ENCODE data around the gene DST.
"Not testable (repeated sequence)": the region's sequence is repeated elsewhere in the genome, so short reads cannot be mapped to it uniquely, and the experiment has no call there.

The DST gene

DNA sequence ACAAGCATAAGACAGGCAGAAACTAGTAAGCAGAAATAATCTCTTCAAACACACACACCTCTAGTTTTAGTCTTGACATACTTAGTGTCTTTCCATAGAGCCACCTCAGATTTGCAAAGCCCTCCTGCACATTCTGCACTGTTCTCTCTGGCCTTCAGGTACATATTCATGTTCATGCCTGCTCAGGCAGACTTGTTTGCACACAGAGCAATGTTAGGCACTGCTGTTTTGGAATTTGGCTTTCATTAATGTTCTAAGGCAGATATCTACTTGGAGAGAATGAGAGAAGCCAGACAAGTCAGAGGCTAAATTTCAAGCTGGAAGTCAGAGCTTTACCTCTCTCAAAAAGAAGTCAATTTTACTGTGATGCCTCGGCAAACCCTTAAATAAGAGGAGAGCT is 21.3 kb upstream of the DST start:
- H3K4me1 ChIP-seq (ENCODE audit: control insufficient read depth in 2 of 2, insufficient read depth in 1 of 2, low read depth in 1 of 2, low read length in 2 of 2) = peaks cover 7 to 15% of the 10 kb centered on the region in 2 donors
- no peak overlapping the region for H2BK15ac ChIP-seq (ENCODE audit: low read length)
- no peaks in the 10 kb centered on the region for H3K36me3 ChIP-seq (replicated peaks in 1 of 2; ENCODE audit: control insufficient read depth in 2 of 2, insufficient read depth in 2 of 2, low read length in 2 of 2)
- H4K8ac ChIP-seq (ENCODE audit: low read depth, low read length) = no peak overlapping the region
- H3K27me3 ChIP-seq (ENCODE audit: control insufficient read depth in 3 of 3, insufficient read depth in 3 of 3, low read depth in 1 of 3, low read length in 3 of 3) = no peaks in the 10 kb centered on the region
- H3K4me2 ChIP-seq (ENCODE audit: insufficient read depth, low read length, poor library complexity, severe bottlenecking) = no peak overlapping the region
- H3K18ac ChIP-seq (ENCODE audit: low read length) = no peak overlapping the region
- H2BK120ac ChIP-seq (ENCODE audit: low read depth, low read length) = no peak overlapping the region
- no peak overlapping the region for H3K23ac ChIP-seq (ENCODE audit: low read depth, low read length, poor library complexity)
- DNase-seq (ENCODE audit: low spot score) = no peak
- no CpG with 5 or more reads among the region's 1 CpG for WGBS, 2 donors (ENCODE audit: extremely low coverage in 2 of 2, insufficient read length in 2 of 2, insufficient replicate concordance in 1 of 2)
- H2BK5ac ChIP-seq (ENCODE audit: low read length) = no peak overlapping the region
- H3K9ac ChIP-seq (ENCODE audit: low read depth, low read length, poor library complexity) = no peak overlapping the region
- no peak overlapping the region for H2BK12ac ChIP-seq (ENCODE audit: low read length)
- no peak overlapping the region for H2AFZ ChIP-seq (ENCODE audit: low read length)
- H4K91ac ChIP-seq (ENCODE audit: low read depth, low read length, poor library complexity) = no peak overlapping the region
- no peak overlapping the region for H3K27ac ChIP-seq (replicated peaks; ENCODE audit: low read length)
- H3K4me3 ChIP-seq (ENCODE audit: low read length in 2 of 2) = no peak overlapping the region
- no peak overlapping the region for H2AK5ac ChIP-seq (ENCODE audit: low read depth, low read length)
- no peak overlapping the region for H3K14ac ChIP-seq (ENCODE audit: low read length)
- no peaks in the 10 kb centered on the region for H3K9me3 ChIP-seq (replicated peaks in 1 of 2; ENCODE audit: control insufficient read depth in 2 of 2, insufficient read depth in 1 of 2, low read depth in 1 of 2, low read length in 2 of 2)
- H3K79me1 ChIP-seq (ENCODE audit: low read depth, low read length) = no peaks in the 10 kb centered on the region
- no peak overlapping the region for H3K4ac ChIP-seq (ENCODE audit: low read length)

DNA sequence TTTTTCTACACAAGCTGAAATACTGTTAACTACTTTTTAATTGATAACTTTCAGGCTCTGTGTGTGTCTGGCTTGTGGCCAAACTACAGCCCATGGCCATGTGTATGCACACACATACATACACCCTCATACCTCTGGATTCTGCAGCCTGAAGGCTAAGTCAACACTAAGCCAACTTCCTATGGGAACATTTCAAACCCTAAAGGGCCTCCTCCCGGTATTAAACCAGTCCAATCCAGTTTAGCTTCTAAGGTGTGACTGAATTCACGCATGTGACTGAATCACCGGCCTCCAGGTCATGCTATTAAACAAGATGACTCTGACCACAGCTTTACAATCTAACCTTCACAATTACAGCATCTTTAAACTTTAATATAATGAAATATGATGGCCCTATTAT is 20.7 kb upstream of the DST start:
- Histone ChIP-seq H3K27me3 (ENCODE audit: control insufficient read depth in 3 of 3, insufficient read depth in 3 of 3, low read depth in 1 of 3, low read length in 3 of 3) (no peaks in the 10 kb centered on the region), H3K27ac (replicated peaks; ENCODE audit: low read length) (no peak overlapping the region), H2BK15ac (ENCODE audit: low read length) (no peak overlapping the region), H3K23ac (ENCODE audit: low read depth, low read length, poor library complexity) (no peak overlapping the region), H3K4me2 (ENCODE audit: insufficient read depth, low read length, poor library complexity, severe bottlenecking) (no peak overlapping the region), H3K9me3 (replicated peaks in 1 of 2; ENCODE audit: control insufficient read depth in 2 of 2, insufficient read depth in 1 of 2, low read depth in 1 of 2, low read length in 2 of 2) (no peaks in the 10 kb centered on the region), H2BK12ac (ENCODE audit: low read length) (no peak overlapping the region), H4K8ac (ENCODE audit: low read depth, low read length) (no peak overlapping the region), H3K4ac (ENCODE audit: low read length) (no peak overlapping the region), H2BK120ac (ENCODE audit: low read depth, low read length) (no peak overlapping the region), H2AFZ (ENCODE audit: low read length) (no peak overlapping the region), H3K9ac (ENCODE audit: low read depth, low read length, poor library complexity) (no peak overlapping the region), H3K18ac (ENCODE audit: low read length) (no peak overlapping the region), H3K4me3 (ENCODE audit: low read length in 2 of 2) (no peak overlapping the region), H2BK5ac (ENCODE audit: low read length) (no peak overlapping the region), H2AK5ac (ENCODE audit: low read depth, low read length) (no peak overlapping the region), H3K4me1 (ENCODE audit: control insufficient read depth in 2 of 2, insufficient read depth in 1 of 2, low read depth in 1 of 2, low read length in 2 of 2) (peaks cover 7 to 15% of the 10 kb centered on the region in 2 donors), H4K91ac (ENCODE audit: low read depth, low read length, poor library complexity) (no peak overlapping the region), H3K36me3 (replicated peaks in 1 of 2; ENCODE audit: control insufficient read depth in 2 of 2, insufficient read depth in 2 of 2, low read length in 2 of 2) (no peaks in the 10 kb centered on the region), H3K14ac (ENCODE audit: low read length) (no peak overlapping the region), H3K79me1 (ENCODE audit: low read depth, low read length) (no peaks in the 10 kb centered on the region)
- WGBS, 2 donors (ENCODE audit: extremely low coverage in 2 of 2, insufficient read length in 2 of 2, insufficient replicate concordance in 1 of 2) = no CpG with 5 or more reads among the region's 3 CpGs
- DNase-seq (ENCODE audit: low spot score) = no peak

DNA sequence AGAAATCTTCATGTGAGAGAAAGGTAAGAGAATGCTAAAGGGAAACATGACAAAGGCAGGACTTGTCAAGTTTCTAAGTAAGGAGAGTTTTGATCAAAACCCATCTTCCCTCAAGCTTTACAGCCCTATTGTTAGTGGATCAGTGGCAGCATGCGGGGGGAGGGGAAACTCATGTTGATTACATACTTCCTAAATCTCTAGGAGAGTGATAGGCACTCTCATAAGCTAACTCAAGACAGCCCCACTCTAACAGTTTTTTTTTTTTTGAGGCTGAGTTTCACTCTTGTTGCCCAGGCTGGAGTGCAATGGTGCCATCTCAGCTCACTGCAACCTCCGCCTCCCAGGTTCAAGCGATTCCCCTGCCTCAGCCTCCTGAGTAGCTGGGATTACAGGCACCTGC is 18.6 kb upstream of the DST start:
- not testable (repeated sequence) for H3K4ac ChIP-seq (ENCODE audit: low read length); H4K91ac ChIP-seq (ENCODE audit: low read depth, low read length, poor library complexity); H2BK15ac ChIP-seq (ENCODE audit: low read length); H3K18ac ChIP-seq (ENCODE audit: low read length); H4K8ac ChIP-seq (ENCODE audit: low read depth, low read length); H3K27ac ChIP-seq (replicated peaks; ENCODE audit: low read length); H2AK5ac ChIP-seq (ENCODE audit: low read depth, low read length); H3K14ac ChIP-seq (ENCODE audit: low read length); H3K36me3 ChIP-seq (replicated peaks in 1 of 2; ENCODE audit: control insufficient read depth in 2 of 2, insufficient read depth in 2 of 2, low read length in 2 of 2); H2BK5ac ChIP-seq (ENCODE audit: low read length); H3K4me2 ChIP-seq (ENCODE audit: insufficient read depth, low read length, poor library complexity, severe bottlenecking); H3K4me3 ChIP-seq (ENCODE audit: low read length in 2 of 2); H3K79me1 ChIP-seq (ENCODE audit: low read depth, low read length); H2BK12ac ChIP-seq (ENCODE audit: low read length); H2BK120ac ChIP-seq (ENCODE audit: low read depth, low read length); H3K9me3 ChIP-seq (replicated peaks in 1 of 2; ENCODE audit: control insufficient read depth in 2 of 2, insufficient read depth in 1 of 2, low read depth in 1 of 2, low read length in 2 of 2); H3K9ac ChIP-seq (ENCODE audit: low read depth, low read length, poor library complexity); H2AFZ ChIP-seq (ENCODE audit: low read length); H3K27me3 ChIP-seq (ENCODE audit: control insufficient read depth in 3 of 3, insufficient read depth in 3 of 3, low read depth in 1 of 3, low read length in 3 of 3); H3K23ac ChIP-seq (ENCODE audit: low read depth, low read length, poor library complexity); DNase-seq (ENCODE audit: low spot score)
- WGBS, 2 donors (ENCODE audit: extremely low coverage in 2 of 2, insufficient read length in 2 of 2, insufficient replicate concordance in 1 of 2) = no CpG with 5 or more reads among the region's 3 CpGs
- peaks cover 7 to 15% of the 10 kb centered on the region in 2 donors for H3K4me1 ChIP-seq (ENCODE audit: control insufficient read depth in 2 of 2, insufficient read depth in 1 of 2, low read depth in 1 of 2, low read length in 2 of 2)

DNA sequence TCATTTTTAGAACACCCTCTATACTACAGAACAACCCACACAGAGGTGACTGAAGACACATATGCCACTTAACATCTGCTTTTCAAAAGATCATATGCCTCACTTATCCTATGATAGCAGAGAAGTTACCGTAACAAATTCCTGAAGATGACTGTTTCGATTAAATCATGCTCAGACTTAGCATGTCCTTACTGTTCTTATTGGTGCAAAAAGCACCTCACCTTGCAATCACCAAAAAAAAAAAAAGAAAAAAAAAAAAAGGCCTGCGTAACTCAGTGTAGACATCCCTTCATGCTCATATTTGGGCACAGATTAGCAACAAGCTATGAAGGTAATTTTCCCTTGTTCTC is 17.7 kb upstream of the DST start:
- no peak overlapping the region for H3K4me3 ChIP-seq (ENCODE audit: low read length in 2 of 2)
- no peak overlapping the region for H2AK5ac ChIP-seq (ENCODE audit: low read depth, low read length)
- WGBS, 2 donors (ENCODE audit: extremely low coverage in 2 of 2, insufficient read length in 2 of 2, insufficient replicate concordance in 1 of 2) = no CpG with 5 or more reads among the region's 3 CpGs
- H3K4me2 ChIP-seq (ENCODE audit: insufficient read depth, low read length, poor library complexity, severe bottlenecking) = no peak overlapping the region
- no peak overlapping the region for H2BK120ac ChIP-seq (ENCODE audit: low read depth, low read length)
- no peaks in the 10 kb centered on the region for H3K36me3 ChIP-seq (replicated peaks in 1 of 2; ENCODE audit: control insufficient read depth in 2 of 2, insufficient read depth in 2 of 2, low read length in 2 of 2)
- no peaks in the 10 kb centered on the region for H3K9me3 ChIP-seq (replicated peaks in 1 of 2; ENCODE audit: control insufficient read depth in 2 of 2, insufficient read depth in 1 of 2, low read depth in 1 of 2, low read length in 2 of 2)
- no peak overlapping the region for H2BK15ac ChIP-seq (ENCODE audit: low read length)
- DNase-seq (ENCODE audit: low spot score) = no peak
- peaks cover 7 to 15% of the 10 kb centered on the region in 2 donors for H3K4me1 ChIP-seq (ENCODE audit: control insufficient read depth in 2 of 2, insufficient read depth in 1 of 2, low read depth in 1 of 2, low read length in 2 of 2)
- no peaks in the 10 kb centered on the region for H3K27me3 ChIP-seq (ENCODE audit: control insufficient read depth in 3 of 3, insufficient read depth in 3 of 3, low read depth in 1 of 3, low read length in 3 of 3)
- no peak overlapping the region for H4K8ac ChIP-seq (ENCODE audit: low read depth, low read length)
- no peak overlapping the region for H3K27ac ChIP-seq (replicated peaks; ENCODE audit: low read length)
- H3K14ac ChIP-seq (ENCODE audit: low read length) = no peak overlapping the region
- H4K91ac ChIP-seq (ENCODE audit: low read depth, low read length, poor library complexity) = no peak overlapping the region
- H2AFZ ChIP-seq (ENCODE audit: low read length) = no peak overlapping the region
- no peak overlapping the region for H3K9ac ChIP-seq (ENCODE audit: low read depth, low read length, poor library complexity)
- H2BK5ac ChIP-seq (ENCODE audit: low read length) = no peak overlapping the region
- no peak overlapping the region for H3K23ac ChIP-seq (ENCODE audit: low read depth, low read length, poor library complexity)
- H3K79me1 ChIP-seq (ENCODE audit: low read depth, low read length) = no peaks in the 10 kb centered on the region
- H3K18ac ChIP-seq (ENCODE audit: low read length) = no peak overlapping the region
- H2BK12ac ChIP-seq (ENCODE audit: low read length) = no peak overlapping the region
- H3K4ac ChIP-seq (ENCODE audit: low read length) = no peak overlapping the region

Measured in neuronal stem cell (in vitro differentiated cells).